Measurements from ENCODE around the gene HSD17B1.

GRCh38 chr17:42553161-42553818 is 567 bp downstream of the HSD17B1 start:
- TF ChIP-seq CTCF (IDR thresholded peaks at IDR 0.05) (no peak), POLR2AphosphoS5 (IDR thresholded peaks at IDR 0.05) (no peak), POLR2A (IDR thresholded peaks at IDR 0.05) (no peak)

Data from sigmoid colon (tissue), 4 donors.